NCI-H2227 (cell line): ENCODE data around the gene COLEC12.
"Not testable (repeated sequence)": the region's sequence is repeated elsewhere in the genome, so short reads cannot be mapped to it uniquely, and the experiment has no call there.

ENCODE experiments used
- DNase-seq: peaks from one replicate; lab custom pipeline; 2025; ENCODE audit not compliant: unreplicated experiment; lab: John Stamatoyannopoulos, UW

Gene COLEC12

DNA sequence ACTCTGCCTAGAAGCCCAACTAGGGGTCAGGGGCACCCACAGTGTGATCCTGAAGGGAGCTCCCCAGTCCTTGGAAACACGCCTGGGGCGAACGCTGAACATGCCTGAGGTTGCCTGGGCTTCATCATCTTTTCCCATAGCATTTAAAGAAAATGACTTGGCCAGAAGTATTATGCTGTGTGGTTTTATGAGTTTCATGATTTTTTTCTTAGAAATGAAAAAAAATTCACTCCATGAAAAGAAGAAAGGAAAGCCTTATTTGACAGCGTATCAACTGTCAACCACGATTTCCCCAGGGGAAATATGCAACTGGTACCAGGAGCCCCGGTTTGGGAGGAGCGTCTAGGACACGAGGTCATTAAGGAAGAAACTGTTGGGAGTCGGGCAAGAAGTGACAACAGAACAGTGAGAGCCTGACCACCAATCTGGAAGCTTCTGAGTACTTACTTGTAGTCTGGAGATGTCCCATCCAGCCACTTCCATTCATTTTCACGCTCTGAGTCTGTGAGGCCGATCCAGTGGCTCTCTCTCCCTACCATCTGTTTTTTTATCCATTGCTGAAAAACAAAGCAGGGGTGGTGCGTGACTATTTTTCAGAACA, 169.2 kb downstream of the COLEC12 start:
- DNase-seq: no peak

- no peak for DNase-seq
Observed at GRCh38 chr18:328928-329327, 171.6 kb downstream of the COLEC12 start.

DNA sequence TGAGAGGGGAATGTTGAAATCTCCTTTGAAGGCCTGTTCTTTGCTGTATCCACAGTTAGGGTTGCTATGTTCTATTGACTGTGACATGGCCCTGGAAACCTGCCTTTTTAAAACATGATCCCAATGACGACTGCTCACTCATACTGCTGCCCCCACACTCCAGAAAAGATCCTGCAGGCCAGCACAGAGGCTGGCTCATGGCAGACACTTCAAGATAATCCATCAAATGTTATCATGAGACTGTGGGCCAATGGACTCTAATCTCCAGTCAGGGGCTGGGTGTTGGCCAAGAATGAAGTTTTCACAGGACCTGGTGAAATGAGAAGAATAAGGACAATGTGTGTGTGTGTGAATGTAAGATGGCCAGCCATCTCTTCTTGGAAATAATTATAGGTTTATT, 173.7 kb downstream of the COLEC12 start:
- DNase-seq: no peak

- no peak for DNase-seq
Observed at GRCh38 chr18:323253-323622, 177.3 kb downstream of the COLEC12 start.

GRCh38 chr18:321865-322467, 178.5 kb downstream of the COLEC12 start:
- no peak for DNase-seq

DNA sequence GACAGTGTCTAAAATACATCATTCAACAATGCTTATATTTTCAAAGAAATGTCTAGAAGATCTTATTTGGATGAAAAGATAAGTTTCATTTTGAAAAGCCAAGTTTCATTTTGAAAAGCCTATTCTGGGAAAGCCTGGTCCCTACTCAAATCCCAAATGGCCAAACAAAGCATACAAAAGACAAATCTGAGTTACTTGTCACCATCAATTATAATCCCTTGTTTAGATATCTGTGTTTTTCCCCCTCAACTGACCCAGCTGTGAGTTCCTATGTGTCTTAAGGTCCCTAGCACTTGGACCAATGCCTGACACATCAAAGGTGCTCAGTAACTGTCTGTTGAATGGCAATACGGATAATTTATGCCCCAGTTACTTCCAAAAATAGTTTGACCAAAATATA, 180.3 kb downstream of the COLEC12 start:
- DNase-seq: no peak

DNA sequence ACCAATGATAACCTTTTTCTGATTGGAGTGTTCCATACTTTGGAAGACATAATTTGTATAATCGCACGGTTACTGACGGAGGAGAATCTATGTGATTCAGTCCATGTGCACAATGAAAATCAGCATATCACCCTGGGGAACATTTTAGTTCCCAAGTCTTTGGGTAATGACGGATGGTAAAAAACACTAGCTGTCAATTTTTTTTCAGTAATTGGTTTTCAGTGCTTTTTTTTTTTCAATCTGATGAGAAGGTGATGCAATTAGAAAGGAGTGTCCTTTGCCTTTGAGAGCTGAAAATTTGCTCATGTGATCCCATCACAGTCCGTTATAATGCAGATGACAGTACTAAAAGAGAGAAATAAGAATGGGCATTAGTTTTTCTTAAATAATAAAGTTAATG, 180.8 kb downstream of the COLEC12 start:
- no peak for DNase-seq

- DNase-seq: no peak
Observed at GRCh38 chr18:318791-319291, 181.7 kb downstream of the COLEC12 start.

DNA sequence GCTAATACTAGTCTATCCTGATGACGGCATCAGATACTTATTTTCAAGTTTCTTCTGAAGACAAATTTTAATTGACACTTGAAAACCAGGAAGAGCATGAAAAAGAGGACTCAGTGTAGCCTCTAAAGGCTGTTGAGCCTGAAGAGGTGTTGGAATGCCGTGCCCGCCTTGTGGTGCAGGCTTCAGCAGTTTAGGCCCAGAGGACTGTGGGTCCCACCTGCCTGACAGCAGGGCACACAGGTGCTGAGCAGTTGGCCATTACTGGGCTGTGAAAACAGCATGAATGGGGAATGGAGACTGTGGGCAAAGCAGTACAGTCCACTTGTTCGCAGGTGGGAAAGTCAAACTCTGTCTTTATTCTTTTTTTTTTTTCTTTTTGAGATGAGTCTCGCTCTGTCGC, 182.9 kb downstream of the COLEC12 start:
- peak; percentile 15 for DNase-seq

GRCh38 chr18:316393-316792, 184.1 kb downstream of the COLEC12 start:
- no peak for DNase-seq

- DNase-seq: no peak
Observed at GRCh38 chr18:313931-314330, 186.6 kb downstream of the COLEC12 start.

- no peak for DNase-seq
Observed at GRCh38 chr18:312415-312814, 188.1 kb downstream of the COLEC12 start.

- no peak for DNase-seq
Observed at GRCh38 chr18:310042-310441, 190.5 kb downstream of the COLEC12 start.

DNA sequence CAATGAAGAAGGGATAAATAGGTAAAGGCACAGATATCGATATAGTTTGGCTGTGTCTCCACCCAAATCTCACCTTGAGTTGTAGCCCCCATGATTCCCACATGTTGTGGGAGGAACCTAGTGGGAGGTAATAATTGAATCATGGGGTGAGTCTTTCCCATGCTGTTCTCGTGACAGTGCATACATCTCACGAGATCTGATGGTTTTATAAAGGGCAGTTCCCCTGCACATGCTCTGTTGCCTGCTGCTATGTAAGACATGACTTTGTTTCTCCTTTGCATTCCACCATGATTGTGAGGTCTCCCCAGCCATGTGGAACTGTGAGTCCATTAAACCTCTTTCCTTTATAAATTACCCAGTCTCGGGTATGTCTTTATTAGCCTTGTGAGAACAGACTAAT, 192.4 kb downstream of the COLEC12 start:
- not testable (repeated sequence) for DNase-seq

GRCh38 chr18:306608-307255, 193.8 kb downstream of the COLEC12 start:
- no peak for DNase-seq

DNA sequence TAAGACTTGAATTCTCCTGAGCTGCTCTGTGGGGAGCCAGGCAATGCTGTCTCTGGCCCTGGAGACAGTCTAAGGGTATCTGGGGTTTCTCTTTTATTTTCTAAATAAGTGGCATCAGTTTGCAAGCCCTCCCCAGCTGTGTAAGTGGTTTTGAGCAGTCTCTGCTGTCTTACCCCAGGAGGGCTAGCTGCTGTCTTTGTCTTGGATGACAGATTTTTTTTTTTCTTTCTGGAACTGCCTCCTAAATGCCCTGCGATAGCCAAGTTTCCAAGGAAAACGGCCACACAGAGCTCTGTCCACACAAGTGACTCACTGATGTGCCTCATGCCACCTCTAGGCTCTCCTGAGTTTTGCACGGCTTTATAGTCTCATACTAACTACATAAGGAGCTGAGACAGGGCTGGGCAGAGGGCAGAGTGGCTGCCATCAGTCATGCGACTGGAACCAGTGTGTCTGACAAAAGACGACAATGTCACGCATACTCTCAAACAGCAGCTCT, 195.4 kb downstream of the COLEC12 start:
- DNase-seq: peak; percentile 63

DNA sequence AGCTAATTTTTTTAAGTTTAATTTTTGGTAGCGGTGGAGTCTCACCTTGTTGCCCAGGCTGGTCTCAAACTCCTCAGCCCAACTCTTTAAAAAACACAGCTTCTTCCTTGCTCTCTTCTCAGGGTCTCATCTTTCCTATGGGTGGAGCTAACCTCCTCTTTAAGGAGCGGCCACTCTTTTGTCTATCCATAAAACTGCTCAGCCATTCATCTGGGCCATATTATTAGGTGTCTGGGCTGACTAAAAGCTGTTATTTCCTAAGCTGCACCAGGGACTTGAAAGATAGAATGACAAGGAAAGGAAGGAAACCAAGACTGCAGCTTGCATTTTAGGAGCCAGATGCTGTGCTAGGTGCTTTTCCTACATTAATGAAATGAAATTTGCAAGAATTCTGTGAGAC, 196.9 kb downstream of the COLEC12 start:
- peak; percentile 13 for DNase-seq

GRCh38 chr18:303011-303410, 197.5 kb downstream of the COLEC12 start:
- no peak for DNase-seq

DNA sequence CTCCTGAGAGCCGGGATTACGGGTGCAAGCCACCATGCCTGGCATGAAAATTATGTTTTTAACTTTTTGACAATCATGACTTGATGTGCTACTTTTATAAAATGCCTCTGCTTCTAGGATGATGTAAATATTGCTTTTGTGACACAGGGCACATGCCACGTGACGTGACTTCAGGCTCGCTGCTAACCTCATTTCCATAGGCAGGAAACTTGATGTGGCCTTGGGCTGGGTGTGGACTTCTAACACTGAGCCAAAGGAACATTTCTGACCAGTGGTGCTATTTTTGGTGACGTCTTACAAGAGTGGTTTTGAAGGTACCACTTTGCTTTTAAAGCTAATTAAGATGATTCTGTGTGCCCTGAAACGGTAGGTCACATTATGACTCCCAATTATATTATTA, 198.4 kb downstream of the COLEC12 start:
- no peak for DNase-seq

DNA sequence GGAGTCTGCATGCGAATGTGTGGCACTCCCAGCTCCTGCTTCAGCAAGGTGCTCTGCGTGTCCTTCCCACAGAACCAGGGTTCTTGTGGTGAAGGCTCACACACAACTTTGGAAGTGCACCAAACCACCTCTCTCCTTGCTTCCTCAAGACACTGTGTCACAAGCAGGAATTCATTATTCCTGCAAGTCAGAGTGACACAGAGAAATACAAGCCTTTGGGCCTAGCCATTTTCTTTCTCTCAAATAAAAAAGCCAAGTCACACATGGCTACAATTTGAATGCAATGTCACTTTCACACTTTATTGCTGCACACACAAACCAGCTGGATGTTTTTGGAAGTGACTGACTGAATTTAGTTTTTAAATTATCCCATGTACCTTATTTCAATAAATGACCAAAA, 202.6 kb downstream of the COLEC12 start:
- DNase-seq: no peak

GRCh38 chr18:295756-296490, 204.6 kb downstream of the COLEC12 start:
- no peak for DNase-seq

GRCh38 chr18:294566-294965, 205.9 kb downstream of the COLEC12 start:
- no peak for DNase-seq
